Fibroblast of upper back skin (primary cell): Measurements from ENCODE around the gene RWDD1.
A peak's percentile ranks its signal among the peaks of the same experiment; 100 is the strongest.

Source experiments
- DNase-seq: peaks from one replicate; pipeline ENCODE4 v3.0.0-alpha.2; 2013

The RWDD1 gene

DNA sequence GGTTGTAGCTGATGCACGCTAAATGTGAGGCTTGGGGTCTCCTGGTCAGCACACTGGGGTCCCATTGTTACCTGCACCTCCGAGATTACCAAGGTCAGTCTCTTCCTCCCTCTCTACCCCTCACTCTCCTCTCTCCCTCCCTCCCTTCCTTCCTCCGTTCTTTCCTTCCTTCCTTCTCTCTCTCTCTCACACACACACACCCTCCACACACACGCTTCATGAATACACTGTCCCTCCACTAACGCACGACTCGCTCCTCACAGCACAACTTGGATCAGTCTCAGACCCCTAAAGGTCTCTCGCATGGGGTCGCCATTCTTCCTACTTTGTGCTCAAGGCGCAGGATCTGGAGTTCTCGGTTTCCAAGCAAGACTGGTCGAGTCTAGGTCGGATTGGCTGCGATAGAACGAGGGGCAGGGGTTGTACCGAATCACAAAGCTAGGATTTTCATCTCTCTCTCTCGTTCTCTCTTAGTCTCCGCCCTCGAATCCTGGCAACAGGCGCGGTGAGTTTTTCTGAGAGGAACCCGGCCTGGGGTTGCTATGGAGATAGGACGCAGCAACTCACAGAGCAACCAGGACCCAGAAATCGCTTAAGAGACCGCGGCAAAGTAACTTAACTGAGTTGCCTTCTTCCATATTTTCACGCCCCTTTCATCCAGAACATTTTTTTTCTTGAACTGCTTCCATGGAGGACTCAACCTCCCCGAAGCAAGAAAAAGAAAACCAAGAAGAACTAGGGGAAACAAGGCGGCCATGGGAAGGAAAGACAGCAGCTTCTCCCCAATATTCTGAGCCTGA is 44.8 kb downstream of the RWDD1 start, which contains the start of gene RSPH4A:
TSS of gene RSPH4A (plus strand) at position 543 of the 800 bp plus-strand sequence. CDS start at position 688, 145 bp downstream.
- peak; percentile 95 for DNase-seq

GRCh38 chr6:116616737-116617053 is 45.4 kb downstream of the RWDD1 start:
- no peak for DNase-seq

- no peak for DNase-seq
Measured at GRCh38 chr6:116624036-116624805, 52.9 kb downstream of the RWDD1 start.

DNA sequence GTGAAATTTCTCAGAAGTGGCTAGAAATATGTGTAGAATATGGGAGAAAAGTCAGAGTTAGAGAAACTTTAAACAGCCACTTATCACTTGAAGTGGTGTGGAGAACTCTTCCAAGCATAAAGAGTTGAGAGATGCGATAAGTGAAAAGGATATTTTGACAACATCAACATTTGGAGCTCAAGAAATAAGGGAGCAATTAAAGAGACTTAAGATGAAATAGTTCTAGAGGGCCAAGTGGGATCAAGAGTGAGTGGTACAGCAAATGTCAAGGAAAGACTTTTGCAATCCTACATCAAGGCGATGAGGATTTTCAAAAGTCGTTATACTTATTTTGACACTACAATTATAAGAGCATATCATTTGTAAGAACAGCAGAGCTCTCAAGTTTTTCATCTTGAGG is 54.6 kb downstream of the RWDD1 start:
- no peak for DNase-seq

DNA sequence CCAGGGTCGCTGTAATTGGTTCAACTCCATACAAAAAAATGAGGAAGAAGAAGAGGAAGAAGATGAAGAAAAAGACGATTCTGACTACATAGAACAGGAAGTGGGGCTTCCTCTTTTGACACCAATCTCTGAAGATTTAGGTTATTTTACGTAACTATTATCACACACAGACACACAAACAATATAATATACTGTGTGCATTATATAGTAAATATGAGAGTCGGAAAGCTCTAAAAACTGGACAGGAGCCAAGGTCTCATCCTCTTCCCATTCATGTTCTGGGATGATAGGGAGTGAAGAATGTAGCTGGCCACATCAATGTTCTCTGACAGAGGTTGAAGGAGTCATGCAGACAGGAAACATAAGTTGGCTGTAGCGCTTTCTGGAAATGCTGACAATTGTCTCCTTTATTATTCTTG is 58.3 kb downstream of the RWDD1 start:
- DNase-seq: no peak

DNA sequence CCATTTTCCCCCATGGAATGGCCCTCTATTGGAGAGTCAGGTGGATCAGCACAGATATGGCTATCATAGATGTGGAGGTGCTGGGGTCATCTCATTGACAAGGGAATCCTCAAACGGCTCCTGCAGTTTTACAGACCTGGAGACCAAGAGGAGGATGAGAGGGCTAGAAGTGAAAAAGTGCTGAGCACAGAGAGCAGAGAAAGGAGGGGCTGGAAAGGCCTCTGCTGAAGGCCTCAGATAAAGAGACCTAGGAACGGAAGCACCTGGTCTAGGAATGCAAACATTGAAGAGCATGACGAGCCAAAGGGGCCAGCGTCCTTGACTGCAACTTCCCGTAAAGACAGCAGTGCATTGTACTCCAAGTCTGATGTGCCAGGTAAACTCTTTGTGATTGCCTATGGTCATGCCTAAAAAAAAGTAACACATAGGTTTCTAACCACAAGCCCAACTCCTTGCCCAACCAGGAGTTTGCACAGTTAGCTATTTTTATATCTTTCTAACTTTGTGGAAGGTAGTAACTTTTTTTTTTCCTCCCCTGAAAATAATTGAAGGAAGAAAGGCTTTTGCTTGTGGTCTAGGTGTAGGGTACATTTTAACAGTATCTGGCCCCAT is 60.2 kb downstream of the RWDD1 start:
- no peak for DNase-seq

DNA sequence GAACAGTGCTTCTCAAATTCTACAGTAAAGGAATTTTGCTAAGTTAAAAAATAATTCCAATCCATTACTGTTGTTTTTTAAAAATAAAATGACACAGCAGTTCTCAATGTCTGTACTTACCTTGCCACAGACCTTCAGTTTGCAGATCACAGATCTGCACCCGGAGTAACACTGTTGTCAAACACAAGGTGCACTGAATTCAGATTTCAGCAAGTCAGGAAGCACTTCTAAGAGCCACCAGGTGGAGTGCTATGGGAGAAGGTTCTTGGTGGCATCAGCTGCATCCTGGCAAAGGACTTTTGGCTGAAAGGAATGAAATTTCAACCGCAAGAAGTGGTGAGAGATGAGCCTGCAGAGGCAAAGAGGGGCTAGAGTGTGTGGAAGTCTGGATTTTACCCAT is 62.4 kb downstream of the RWDD1 start:
- no peak for DNase-seq
